ENCODE results near the gene LIFR. TPM values are rescaled to one million over a fixed set of nuclear protein-coding genes. Genes with fewer than 3 reads are reported as not detected.

Gene LIFR
- total RNA-seq, 1 experiment from 2014 or later = 3.7 TPM

- no peak for TF ChIP-seq CTCF (IDR thresholded peaks at IDR 0.05; ENCODE audit: unreplicated experiment)
- H3K4me3 Mint-ChIP-seq (ENCODE audit: unreplicated experiment) = no peak overlapping the region
- no TSS peak for BruUV-seq (replicated peaks)
- DNase-seq (ENCODE audit: unreplicated experiment) = no peak
- H3K27me3 Mint-ChIP-seq (ENCODE audit: insufficient read depth, unreplicated experiment) = no peaks in the 10 kb centered on the region
- CTCF ChIA-PET = interaction anchor here (0.6 to 1.2 kb wide), 2 partner anchors 14 to 257 kb away, joined by 3 read pairs; no protein-coding TSS in a partner anchor
- H3K9me3 Mint-ChIP-seq (ENCODE audit: unreplicated experiment) = no peaks in the 10 kb centered on the region
- no peaks in the 10 kb centered on the region for H3K36me3 Mint-ChIP-seq (ENCODE audit: insufficient read depth, unreplicated experiment)
- H3K27ac Mint-ChIP-seq (ENCODE audit: low read depth, unreplicated experiment) = no peak overlapping the region
- POLR2A ChIA-PET = no interaction called here
- intact Hi-C loops (cut with micrococcal nuclease) = no loop called here
- peaks cover 5% of the 10 kb centered on the region for H3K4me1 Mint-ChIP-seq (ENCODE audit: insufficient read depth, unreplicated experiment)
These were observed 29.4 kb upstream of the LIFR start for GRCh38 chr5:38585816-38586215.

GRCh38 chr5:38583500-38583899 lies 27.1 kb upstream of the LIFR start:
- BruUV-seq (replicated peaks) = no TSS peak
- TF ChIP-seq CTCF (IDR thresholded peaks at IDR 0.05; ENCODE audit: unreplicated experiment) = no peak
- Mint-ChIP-seq H3K9me3 (ENCODE audit: unreplicated experiment) (no peaks in the 10 kb centered on the region), H3K27ac (ENCODE audit: low read depth, unreplicated experiment) (no peak overlapping the region), H3K4me3 (ENCODE audit: unreplicated experiment) (no peak overlapping the region), H3K36me3 (ENCODE audit: insufficient read depth, unreplicated experiment) (no peaks in the 10 kb centered on the region), H3K27me3 (ENCODE audit: insufficient read depth, unreplicated experiment) (no peaks in the 10 kb centered on the region), H3K4me1 (ENCODE audit: insufficient read depth, unreplicated experiment) (no peaks in the 10 kb centered on the region)
- ChIA-PET POLR2A (no interaction called here), CTCF (no interaction called here)
- DNase-seq (ENCODE audit: unreplicated experiment) = no peak
- intact Hi-C loops (cut with micrococcal nuclease) = no loop called here

GRCh38 chr5:38582975-38583319 lies 26.5 kb upstream of the LIFR start:
- no peak for DNase-seq (ENCODE audit: unreplicated experiment)
- Mint-ChIP-seq H3K36me3 (ENCODE audit: insufficient read depth, unreplicated experiment) (no peaks in the 10 kb centered on the region), H3K4me1 (ENCODE audit: insufficient read depth, unreplicated experiment) (no peaks in the 10 kb centered on the region), H3K27ac (ENCODE audit: low read depth, unreplicated experiment) (no peak overlapping the region), H3K27me3 (ENCODE audit: insufficient read depth, unreplicated experiment) (no peaks in the 10 kb centered on the region), H3K9me3 (ENCODE audit: unreplicated experiment) (no peaks in the 10 kb centered on the region), H3K4me3 (ENCODE audit: unreplicated experiment) (no peak overlapping the region)
- TF ChIP-seq CTCF (IDR thresholded peaks at IDR 0.05; ENCODE audit: unreplicated experiment) = no peak
- ChIA-PET POLR2A (no interaction called here), CTCF (no interaction called here)
- no TSS peak for BruUV-seq (replicated peaks)
- intact Hi-C loops (cut with micrococcal nuclease) = no loop called here

GRCh38 chr5:38582293-38582974 lies 26.0 kb upstream of the LIFR start:
- ChIA-PET POLR2A (interaction anchor here (1.0 kb wide), 1 partner anchor 19 kb away, joined by 4 read pairs; no protein-coding TSS in a partner anchor), CTCF (no interaction called here)
- no peak for DNase-seq (ENCODE audit: unreplicated experiment)
- no TSS peak for BruUV-seq (replicated peaks)
- TF ChIP-seq CTCF (IDR thresholded peaks at IDR 0.05; ENCODE audit: unreplicated experiment) = no peak
- no peak overlapping the region for H3K27ac Mint-ChIP-seq (ENCODE audit: low read depth, unreplicated experiment)
- intact Hi-C loops (cut with micrococcal nuclease) = no loop called here
- H3K4me3 Mint-ChIP-seq (ENCODE audit: unreplicated experiment) = no peak overlapping the region
- H3K27me3 Mint-ChIP-seq (ENCODE audit: insufficient read depth, unreplicated experiment) = no peaks in the 10 kb centered on the region
- no peaks in the 10 kb centered on the region for H3K4me1 Mint-ChIP-seq (ENCODE audit: insufficient read depth, unreplicated experiment)
- H3K36me3 Mint-ChIP-seq (ENCODE audit: insufficient read depth, unreplicated experiment) = no peaks in the 10 kb centered on the region
- no peaks in the 10 kb centered on the region for H3K9me3 Mint-ChIP-seq (ENCODE audit: unreplicated experiment)

All from MCF 10A (cell line).